Gastrocnemius medialis (tissue), 4 donors: ENCODE data around the gene HSD17B7.

Source experiments
- CTCF ChIP-seq, 5 experiments: fragments of 450-650 bp in 3 of 5; fragments of 200-600 bp in 2 of 5; sonication (generic) in 2 of 5; IDR thresholded peaks in 4 of 5; conservative IDR thresholded peaks in 1 of 5; 1 replicate in 4 of 5; 2 replicates in 1 of 5; pipeline ENCODE4 v1.5.1; 2016 to 2019; ENCODE audit warnings: antibody characterized with exemption in 5 of 5, mild to moderate bottlenecking in 3 of 5, moderate library complexity in 3 of 5
- POLR2A ChIP-seq, 2 donors: fragments of 450-650 bp; IDR thresholded peaks; one replicate each; pipeline ENCODE4 v1.6.1; 2017; ENCODE audit warnings: antibody characterized with exemption in 2 of 2, mild to moderate bottlenecking in 2 of 2, moderate library complexity in 2 of 2

- TF ChIP-seq CTCF (IDR thresholded peaks at IDR 0.05 in 4 of 5, conservative IDR thresholded peaks at IDR 0.05 in 1 of 5), result no peak
- no peak for TF ChIP-seq POLR2A (IDR thresholded peaks at IDR 0.05)
These were observed 33.0 kb upstream of the HSD17B7 start for GRCh38 chr1:162757476-162757875.
